PC-3 (cell line): Measurements from ENCODE around the gene EMP3.

Experiments
- CTCF ChIP-seq: fragments of 300-600 bp; sonication (generic); conservative IDR thresholded peaks from 2 replicates; pipeline ENCODE4 v1.5.1; 2017; ENCODE audit warnings: antibody characterized with exemption, low read depth, mild to moderate bottlenecking, low read length
- EZH2phosphoT487 ChIP-seq: fragments of 300-600 bp; sonication (generic); IDR thresholded peaks from 2 replicates; pipeline ENCODE4 v1.6.1; 2018; ENCODE audit warnings: mild to moderate bottlenecking, antibody characterized with exemption, low read length, borderline replicate concordance

- TF ChIP-seq CTCF: no peak
- no peak for TF ChIP-seq EZH2phosphoT487
Observed at GRCh38 chr19:48354332-48354992, 29.1 kb downstream of the EMP3 start.
